ENCODE measurements around the gene GRM1.

GRM1 gene

GRCh38 chr6:146028252-146028795 lies 538 bp upstream of the GRM1 start:
- DNase-seq (ENCODE audit: low read depth), result peak; percentile 67
- H3K4me3 ChIP-seq (replicated peaks; ENCODE audit: low read depth, low read length), result peak overlapping the region; percentile 21
- TF ChIP-seq CTCF (IDR thresholded peaks at IDR 0.05; ENCODE audit: low read length, missing control alignments), result no peak

DNA sequence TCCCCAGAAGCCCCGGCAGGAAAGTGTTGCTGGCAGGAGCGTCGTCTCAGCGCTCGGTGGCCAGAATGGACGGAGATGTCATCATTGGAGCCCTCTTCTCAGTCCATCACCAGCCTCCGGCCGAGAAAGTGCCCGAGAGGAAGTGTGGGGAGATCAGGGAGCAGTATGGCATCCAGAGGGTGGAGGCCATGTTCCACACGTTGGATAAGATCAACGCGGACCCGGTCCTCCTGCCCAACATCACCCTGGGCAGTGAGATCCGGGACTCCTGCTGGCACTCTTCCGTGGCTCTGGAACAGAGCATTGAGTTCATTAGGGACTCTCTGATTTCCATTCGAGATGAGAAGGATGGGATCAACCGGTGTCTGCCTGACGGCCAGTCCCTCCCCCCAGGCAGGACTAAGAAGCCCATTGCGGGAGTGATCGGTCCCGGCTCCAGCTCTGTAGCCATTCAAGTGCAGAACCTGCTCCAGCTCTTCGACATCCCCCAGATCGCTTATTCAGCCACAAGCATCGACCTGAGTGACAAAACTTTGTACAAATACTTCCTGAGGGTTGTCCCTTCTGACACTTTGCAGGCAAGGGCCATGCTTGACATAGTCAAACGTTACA lies 817 bp downstream of the GRM1 start:
- no peak for TF ChIP-seq CTCF (IDR thresholded peaks at IDR 0.05; ENCODE audit: low read length, missing control alignments)
- H3K4me3 ChIP-seq (replicated peaks; ENCODE audit: low read depth, low read length), result no peak overlapping the region
- no peak for DNase-seq (ENCODE audit: low read depth)

DNA sequence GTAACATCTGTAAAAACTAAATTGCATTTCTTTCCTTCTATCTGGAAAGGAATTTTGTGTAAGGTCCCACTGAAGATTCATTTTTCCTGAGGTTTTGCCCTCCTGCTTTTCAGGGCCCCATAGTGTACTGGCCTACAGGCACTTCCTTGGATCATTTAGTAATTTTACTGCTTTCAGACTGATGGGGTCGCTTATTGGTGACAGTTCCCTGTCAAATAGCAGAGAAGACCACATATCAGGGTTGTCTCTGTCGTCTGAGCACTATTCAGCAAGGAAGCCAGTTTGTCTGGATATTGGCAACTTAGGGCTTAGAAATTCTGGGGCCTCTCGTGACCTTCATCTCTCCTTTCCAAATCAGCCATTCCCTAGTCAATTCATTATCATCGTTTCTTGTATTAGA lies 3.5 kb downstream of the GRM1 start:
- no peak for TF ChIP-seq CTCF (IDR thresholded peaks at IDR 0.05; ENCODE audit: low read length, missing control alignments)
- H3K4me3 ChIP-seq (replicated peaks; ENCODE audit: low read depth, low read length), result no peak overlapping the region
- DNase-seq (ENCODE audit: low read depth), result no peak

GRCh38 chr6:146040360-146040759 lies 11.5 kb downstream of the GRM1 start:
- no peak for TF ChIP-seq CTCF (IDR thresholded peaks at IDR 0.05; ENCODE audit: low read length, missing control alignments)
- H3K4me3 ChIP-seq (replicated peaks; ENCODE audit: low read depth, low read length), result no peak overlapping the region
- DNase-seq (ENCODE audit: low read depth), result no peak

DNA sequence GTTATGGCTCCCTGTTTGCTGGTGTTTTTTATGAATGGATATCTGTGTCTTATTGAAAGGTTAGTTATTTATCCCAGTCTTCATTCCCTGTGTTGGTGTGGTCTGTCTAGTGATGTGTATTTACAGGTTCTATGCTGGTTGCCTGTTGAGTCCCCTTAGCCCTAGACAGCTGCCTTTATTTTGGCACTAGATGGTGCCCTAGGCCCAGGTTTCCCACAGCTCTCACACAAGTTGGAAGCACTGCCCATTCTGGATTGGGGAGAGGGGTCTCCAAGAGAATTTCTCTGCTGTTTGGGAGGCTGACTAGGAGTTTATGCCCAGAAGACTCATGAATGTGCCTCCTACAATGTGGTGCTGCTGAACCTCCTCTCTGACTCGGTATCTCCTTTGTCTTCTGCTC lies 12.4 kb downstream of the GRM1 start:
- H3K4me3 ChIP-seq (replicated peaks; ENCODE audit: low read depth, low read length), result no peak overlapping the region
- TF ChIP-seq CTCF (IDR thresholded peaks at IDR 0.05; ENCODE audit: low read length, missing control alignments), result peak; percentile 60
- DNase-seq (ENCODE audit: low read depth), result peak; percentile 56

DNA sequence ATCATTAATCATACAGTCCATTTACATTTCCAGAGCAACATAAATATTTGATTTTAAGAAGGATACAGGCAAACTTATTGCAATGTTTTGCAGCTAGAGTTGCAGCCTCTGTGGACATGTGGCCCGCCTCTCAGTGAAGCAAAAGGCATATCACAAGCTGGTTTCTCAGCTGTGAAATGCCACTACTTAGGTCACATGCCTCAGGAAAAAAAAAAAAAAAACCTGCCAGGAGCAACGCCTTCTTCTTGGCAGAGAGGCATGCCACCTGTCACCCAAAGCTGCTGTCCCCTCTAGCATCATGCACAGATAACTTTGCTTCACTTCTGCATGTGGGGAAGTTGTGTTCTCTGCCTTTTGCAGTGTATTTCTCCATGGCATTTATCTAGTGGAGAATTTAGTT lies 18.5 kb downstream of the GRM1 start:
- no peak for TF ChIP-seq CTCF (IDR thresholded peaks at IDR 0.05; ENCODE audit: low read length, missing control alignments)
- H3K4me3 ChIP-seq (replicated peaks; ENCODE audit: low read depth, low read length), result no peak overlapping the region
- no peak for DNase-seq (ENCODE audit: low read depth)

- H3K4me3 ChIP-seq (replicated peaks; ENCODE audit: low read depth, low read length), result no peak overlapping the region
- TF ChIP-seq CTCF (IDR thresholded peaks at IDR 0.05; ENCODE audit: low read length, missing control alignments), result no peak
- no peak for DNase-seq (ENCODE audit: low read depth)
These were observed 21.3 kb downstream of the GRM1 start for GRCh38 chr6:146050168-146050567.

Measured in fibroblast of pulmonary artery (primary cell).